GM23338 (cell line): ENCODE data around the gene TMEM238. TPM values are rescaled to one million over a fixed set of nuclear protein-coding genes. Genes with fewer than 3 reads are reported as not detected.

Source experiments
- ATAC-seq: fragments of 200-7000 bp; cut with Tn5 transposase; 3 replicates; pipeline ENCODE4 v1.9.1; 2020
- DNase-seq: peaks from one replicate; pipeline ENCODE4 v3.0.0-alpha.2; 2015; ENCODE audit warnings: low spot score
- H2AFZ ChIP-seq: fragments of 200-600 bp; sonication (generic); 2 replicates; pipeline ENCODE4 v1.8.0; 2016; ENCODE audit warnings: antibody characterized with exemption, mild to moderate bottlenecking, moderate library complexity
- H3F3A ChIP-seq: fragments of 200-600 bp; sonication (generic); replicated peaks from 2 replicates; pipeline ENCODE4 v1.8.0; 2017; ENCODE audit warnings: antibody characterized with exemption, mixed run types, low read depth
- H3K27ac ChIP-seq: fragments of 200-600 bp; sonication (generic); 2 replicates; pipeline ENCODE4 v1.6.1; 2016; ENCODE audit warnings: low read depth
- H3K27me3 ChIP-seq: fragments of 200-600 bp; sonication (generic); 2 replicates; pipeline ENCODE4 v1.8.0; 2016; ENCODE audit warnings: mild to moderate bottlenecking, mixed run types, moderate library complexity; ENCODE audit not compliant: insufficient read depth
- H3K36me3 ChIP-seq: fragments of 200-600 bp; sonication (generic); 2 replicates; pipeline ENCODE4 v1.8.0; 2016; ENCODE audit warnings: mild to moderate bottlenecking; ENCODE audit not compliant: insufficient read depth
- H3K4me1 ChIP-seq: fragments of 200-600 bp; sonication (generic); 2 replicates; pipeline ENCODE4 v1.8.0; 2016; ENCODE audit warnings: mild to moderate bottlenecking, moderate library complexity; ENCODE audit not compliant: insufficient read depth
- H3K4me2 ChIP-seq: fragments of 200-600 bp; sonication (generic); 2 replicates; pipeline ENCODE4 v1.7.1; 2017; ENCODE audit warnings: mixed run types
- H3K4me3 ChIP-seq: fragments of 200-600 bp; sonication (generic); 2 replicates; pipeline ENCODE4 v1.6.1; 2016; ENCODE audit warnings: mixed run types
- H3K79me2 ChIP-seq: fragments of 200-600 bp; sonication (generic); replicated peaks from 2 replicates; pipeline ENCODE4 v1.8.0; 2017; ENCODE audit warnings: mild to moderate bottlenecking; ENCODE audit not compliant: insufficient read depth
- H3K9me2 ChIP-seq: fragments of 200-600 bp; sonication (generic); 2 replicates; pipeline ENCODE4 v1.8.0; 2017; ENCODE audit not compliant: insufficient read depth
- H4K20me1 ChIP-seq: fragments of 200-600 bp; sonication (generic); replicated peaks from 2 replicates; pipeline ENCODE4 v1.8.0; 2017; ENCODE audit warnings: mild to moderate bottlenecking; ENCODE audit not compliant: insufficient read depth
- H3K27ac Mint-ChIP-seq: 2 replicates; pipeline ENCODE4 v1.8.0; 2020; ENCODE audit warnings: inconsistent platforms, mild to moderate bottlenecking, moderate library complexity, mixed read lengths
- H3K27me3 Mint-ChIP-seq: 3 replicates; pipeline ENCODE4 v1.8.0; 2022; ENCODE audit warnings: low read depth, mild to moderate bottlenecking, moderate library complexity, mixed read lengths, inconsistent platforms; ENCODE audit not compliant: insufficient read depth, poor library complexity
- H3K36me3 Mint-ChIP-seq: 3 replicates; pipeline ENCODE4 v1.8.0; 2021; ENCODE audit warnings: low read depth, mild to moderate bottlenecking, inconsistent platforms, moderate library complexity, mixed read lengths
- H3K4me1 Mint-ChIP-seq: 3 replicates; pipeline ENCODE4 v1.8.0; 2020; ENCODE audit warnings: mild to moderate bottlenecking, inconsistent platforms, mixed read lengths
- H3K4me3 Mint-ChIP-seq: 3 replicates; pipeline ENCODE4 v1.8.0; 2021; ENCODE audit warnings: moderate library complexity, mild to moderate bottlenecking, inconsistent platforms, mixed read lengths
- H3K9me3 Mint-ChIP-seq: 3 replicates; pipeline ENCODE4 v1.8.0; 2020; ENCODE audit warnings: moderate library complexity, mild to moderate bottlenecking, inconsistent platforms, mixed read lengths
- ETS1 ChIP-seq: IDR thresholded peaks from 2 replicates; pipeline ENCODE4 v1.6.1; 2016; ENCODE audit warnings: antibody characterized with exemption
- POLR2AphosphoS5 ChIP-seq: IDR thresholded peaks from 2 replicates; pipeline ENCODE4 v1.6.1; 2016; ENCODE audit warnings: antibody characterized with exemption, low read depth
- polyA plus RNA-seq: library from polyadenylated mRNA; unstranded; fragments of >200 nt; fragmentation: Nextera tagmentation; extraction: Ambion mirVana; gene quantifications from 2 replicates; pipeline ENCODE4 v1.2.1, GENCODE V29; 2016
- total RNA-seq: library from RNA; depleted of rRNA; stranded (reverse); fragments of >200 nt; shearing (Covaris generic); gene quantifications from 2 replicates; pipeline ENCODE4 v1.2.3, GENCODE V29; 2014
- TF ChIP-seq, protein P1 (sequence below): fragments of 250-450 bp; sonication (Bioruptor Pico); IDR thresholded peaks from 2 replicates; pipeline ENCODE4 v1.5.0; 2020; ENCODE audit warnings: mild to moderate bottlenecking, moderate library complexity
- TF ChIP-seq, protein P2 (sequence below), 2 experiments: fragments of 200-600 bp in 1 of 2; sonication (generic) in 1 of 2; conservative IDR thresholded peaks; 2 replicates each; pipeline versions ENCODE4 v1.5.1 to v1.6.1; 2016 to 2017; ENCODE audit warnings: antibody characterized with exemption in 2 of 2, low read depth in 2 of 2, mild to moderate bottlenecking in 2 of 2, moderate library complexity in 1 of 2

Gene TMEM238
- total and polyA plus RNA-seq, 2 experiments from 2014 or later: 0.55 to 7.5 TPM

GRCh38 chr19:55350620-55351315, 33.3 kb downstream of the TMEM238 start:
- Histone ChIP-seq H3K4me3 (no peak overlapping the region), H3K36me3 (no peaks in the 10 kb centered on the region), H4K20me1 (no peaks in the 10 kb centered on the region), H3K4me2 (no peak overlapping the region), H2AFZ (no peak overlapping the region), H3K79me2 (no peaks in the 10 kb centered on the region), H3K9me2 (no peaks in the 10 kb centered on the region), H3K4me1 (peaks cover 40% of the 10 kb centered on the region), H3K27me3 (peaks cover 45% of the 10 kb centered on the region), H3K27ac (no peak overlapping the region), H3F3A (peaks cover 28% of the 10 kb centered on the region)
- no peak overlapping the region for H3K27ac Mint-ChIP-seq
- no peak overlapping the region for H3K4me3 Mint-ChIP-seq
- no peaks in the 10 kb centered on the region for H3K9me3 Mint-ChIP-seq
- 0 out of 2 replicates have a peak, but pooled peaks have one; percentile 16 for TF ChIP-seq POLR2AphosphoS5
- TF ChIP-seq, protein P1, sequence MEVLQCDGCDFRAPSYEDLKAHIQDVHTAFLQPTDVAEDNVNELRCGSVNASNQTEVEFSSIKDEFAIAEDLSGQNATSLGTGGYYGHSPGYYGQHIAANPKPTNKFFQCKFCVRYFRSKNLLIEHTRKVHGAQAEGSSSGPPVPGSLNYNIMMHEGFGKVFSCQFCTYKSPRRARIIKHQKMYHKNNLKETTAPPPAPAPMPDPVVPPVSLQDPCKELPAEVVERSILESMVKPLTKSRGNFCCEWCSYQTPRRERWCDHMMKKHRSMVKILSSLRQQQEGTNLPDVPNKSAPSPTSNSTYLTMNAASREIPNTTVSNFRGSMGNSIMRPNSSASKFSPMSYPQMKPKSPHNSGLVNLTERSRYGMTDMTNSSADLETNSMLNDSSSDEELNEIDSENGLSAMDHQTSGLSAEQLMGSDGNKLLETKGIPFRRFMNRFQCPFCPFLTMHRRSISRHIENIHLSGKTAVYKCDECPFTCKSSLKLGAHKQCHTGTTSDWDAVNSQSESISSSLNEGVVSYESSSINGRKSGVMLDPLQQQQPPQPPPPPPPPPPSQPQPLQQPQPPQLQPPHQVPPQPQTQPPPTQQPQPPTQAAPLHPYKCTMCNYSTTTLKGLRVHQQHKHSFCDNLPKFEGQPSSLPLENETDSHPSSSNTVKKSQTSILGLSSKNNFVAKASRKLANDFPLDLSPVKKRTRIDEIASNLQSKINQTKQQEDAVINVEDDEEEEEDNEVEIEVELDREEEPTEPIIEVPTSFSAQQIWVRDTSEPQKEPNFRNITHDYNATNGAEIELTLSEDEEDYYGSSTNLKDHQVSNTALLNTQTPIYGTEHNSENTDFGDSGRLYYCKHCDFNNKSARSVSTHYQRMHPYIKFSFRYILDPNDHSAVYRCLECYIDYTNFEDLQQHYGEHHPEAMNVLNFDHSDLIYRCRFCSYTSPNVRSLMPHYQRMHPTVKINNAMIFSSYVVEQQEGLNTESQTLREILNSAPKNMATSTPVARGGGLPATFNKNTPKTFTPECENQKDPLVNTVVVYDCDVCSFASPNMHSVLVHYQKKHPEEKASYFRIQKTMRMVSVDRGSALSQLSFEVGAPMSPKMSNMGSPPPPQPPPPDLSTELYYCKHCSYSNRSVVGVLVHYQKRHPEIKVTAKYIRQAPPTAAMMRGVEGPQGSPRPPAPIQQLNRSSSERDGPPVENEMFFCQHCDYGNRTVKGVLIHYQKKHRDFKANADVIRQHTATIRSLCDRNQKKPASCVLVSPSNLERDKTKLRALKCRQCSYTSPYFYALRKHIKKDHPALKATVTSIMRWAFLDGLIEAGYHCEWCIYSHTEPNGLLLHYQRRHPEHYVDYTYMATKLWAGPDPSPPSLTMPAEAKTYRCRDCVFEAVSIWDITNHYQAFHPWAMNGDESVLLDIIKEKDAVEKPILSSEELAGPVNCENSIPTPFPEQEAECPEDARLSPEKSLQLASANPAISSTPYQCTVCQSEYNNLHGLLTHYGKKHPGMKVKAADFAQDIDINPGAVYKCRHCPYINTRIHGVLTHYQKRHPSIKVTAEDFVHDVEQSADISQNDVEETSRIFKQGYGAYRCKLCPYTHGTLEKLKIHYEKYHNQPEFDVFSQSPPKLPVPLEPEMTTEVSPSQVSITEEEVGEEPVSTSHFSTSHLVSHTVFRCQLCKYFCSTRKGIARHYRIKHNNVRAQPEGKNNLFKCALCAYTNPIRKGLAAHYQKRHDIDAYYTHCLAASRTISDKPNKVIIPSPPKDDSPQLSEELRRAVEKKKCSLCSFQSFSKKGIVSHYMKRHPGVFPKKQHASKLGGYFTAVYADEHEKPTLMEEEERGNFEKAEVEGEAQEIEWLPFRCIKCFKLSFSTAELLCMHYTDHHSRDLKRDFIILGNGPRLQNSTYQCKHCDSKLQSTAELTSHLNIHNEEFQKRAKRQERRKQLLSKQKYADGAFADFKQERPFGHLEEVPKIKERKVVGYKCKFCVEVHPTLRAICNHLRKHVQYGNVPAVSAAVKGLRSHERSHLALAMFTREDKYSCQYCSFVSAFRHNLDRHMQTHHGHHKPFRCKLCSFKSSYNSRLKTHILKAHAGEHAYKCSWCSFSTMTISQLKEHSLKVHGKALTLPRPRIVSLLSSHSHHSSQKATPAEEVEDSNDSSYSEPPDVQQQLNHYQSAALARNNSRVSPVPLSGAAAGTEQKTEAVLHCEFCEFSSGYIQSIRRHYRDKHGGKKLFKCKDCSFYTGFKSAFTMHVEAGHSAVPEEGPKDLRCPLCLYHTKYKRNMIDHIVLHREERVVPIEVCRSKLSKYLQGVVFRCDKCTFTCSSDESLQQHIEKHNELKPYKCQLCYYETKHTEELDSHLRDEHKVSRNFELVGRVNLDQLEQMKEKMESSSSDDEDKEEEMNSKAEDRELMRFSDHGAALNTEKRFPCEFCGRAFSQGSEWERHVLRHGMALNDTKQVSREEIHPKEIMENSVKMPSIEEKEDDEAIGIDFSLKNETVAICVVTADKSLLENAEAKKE (CRISPR knock-in tag): no peak
- peaks cover 52% of the 10 kb centered on the region for H3K4me1 Mint-ChIP-seq
- ATAC-seq (no peak), DNase-seq (no peak)
- 0 out of 3 replicates have a peak, but pooled peaks cover 4% of the 10 kb centered on the region for H3K36me3 Mint-ChIP-seq
- H3K27me3 Mint-ChIP-seq: peaks cover 53% of the 10 kb centered on the region

DNA sequence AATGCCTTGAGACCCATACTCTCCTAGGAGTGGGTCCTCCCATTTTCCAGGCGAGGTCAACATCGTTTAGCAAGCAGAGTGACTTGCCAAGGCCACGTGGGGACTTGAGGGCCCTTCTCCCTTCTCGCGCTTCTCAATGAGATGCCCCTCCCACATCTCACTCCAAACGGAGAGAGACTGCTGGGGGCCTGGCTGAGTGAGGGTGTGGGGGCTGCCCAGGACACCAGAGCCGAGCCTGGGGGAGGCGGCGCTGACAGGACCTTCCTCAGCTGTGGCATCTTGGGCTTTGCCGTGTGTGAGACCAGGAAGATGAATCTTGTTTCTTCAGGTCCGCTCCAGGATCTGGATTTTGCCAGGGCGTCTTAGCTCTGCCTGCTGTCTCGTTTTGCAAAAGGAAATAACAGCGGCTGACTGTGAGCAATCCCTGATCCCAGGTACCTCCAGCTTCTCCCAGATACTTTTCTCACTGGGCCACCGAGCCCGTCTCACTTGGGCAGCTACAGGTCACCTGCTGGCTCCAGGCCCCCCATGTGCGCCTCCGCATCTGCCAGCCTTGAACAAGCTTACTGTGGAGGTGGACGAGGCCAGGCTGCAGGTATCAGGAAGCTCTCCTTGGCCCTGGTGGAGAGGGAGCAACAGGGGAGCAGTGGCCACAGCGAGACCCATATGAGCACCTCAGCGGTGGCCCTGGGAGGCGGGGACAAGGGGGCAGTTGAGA, 35.6 kb downstream of the TMEM238 start:
- Histone ChIP-seq H3K4me2 (peak overlapping the region; percentile 75), H2AFZ (no peak overlapping the region), H3K4me3 (peak overlapping the region; percentile 48), H3K9me2 (no peaks in the 10 kb centered on the region), H3K79me2 (no peaks in the 10 kb centered on the region), H3K4me1 (peaks cover 36% of the 10 kb centered on the region), H3K36me3 (no peaks in the 10 kb centered on the region), H4K20me1 (no peaks in the 10 kb centered on the region), H3F3A (peaks cover 21% of the 10 kb centered on the region), H3K27me3 (peaks cover 27% of the 10 kb centered on the region), H3K27ac (peak overlapping the region; percentile 94)
- H3K27ac Mint-ChIP-seq: peak overlapping the region; percentile 89
- peaks cover 49% of the 10 kb centered on the region for H3K27me3 Mint-ChIP-seq
- H3K36me3 Mint-ChIP-seq: peaks cover 21% of the 10 kb centered on the region
- H3K4me3 Mint-ChIP-seq: peak overlapping the region; percentile 60
- peak; percentile 57 for ATAC-seq
- peaks cover 57% of the 10 kb centered on the region for H3K4me1 Mint-ChIP-seq
- DNase-seq: peak; percentile 67
- H3K9me3 Mint-ChIP-seq: no peaks in the 10 kb centered on the region
- TF ChIP-seq ETS1: no peak
- TF ChIP-seq, protein P2, sequence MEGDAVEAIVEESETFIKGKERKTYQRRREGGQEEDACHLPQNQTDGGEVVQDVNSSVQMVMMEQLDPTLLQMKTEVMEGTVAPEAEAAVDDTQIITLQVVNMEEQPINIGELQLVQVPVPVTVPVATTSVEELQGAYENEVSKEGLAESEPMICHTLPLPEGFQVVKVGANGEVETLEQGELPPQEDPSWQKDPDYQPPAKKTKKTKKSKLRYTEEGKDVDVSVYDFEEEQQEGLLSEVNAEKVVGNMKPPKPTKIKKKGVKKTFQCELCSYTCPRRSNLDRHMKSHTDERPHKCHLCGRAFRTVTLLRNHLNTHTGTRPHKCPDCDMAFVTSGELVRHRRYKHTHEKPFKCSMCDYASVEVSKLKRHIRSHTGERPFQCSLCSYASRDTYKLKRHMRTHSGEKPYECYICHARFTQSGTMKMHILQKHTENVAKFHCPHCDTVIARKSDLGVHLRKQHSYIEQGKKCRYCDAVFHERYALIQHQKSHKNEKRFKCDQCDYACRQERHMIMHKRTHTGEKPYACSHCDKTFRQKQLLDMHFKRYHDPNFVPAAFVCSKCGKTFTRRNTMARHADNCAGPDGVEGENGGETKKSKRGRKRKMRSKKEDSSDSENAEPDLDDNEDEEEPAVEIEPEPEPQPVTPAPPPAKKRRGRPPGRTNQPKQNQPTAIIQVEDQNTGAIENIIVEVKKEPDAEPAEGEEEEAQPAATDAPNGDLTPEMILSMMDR (conservative IDR thresholded peaks at IDR 0.05; ENCODE audit: low read depth in 2 of 2): no peak
